ENCODE measurements around the gene CACUL1.

CACUL1 gene

GRCh38 chr10:118710487-118710886 lies 44.3 kb downstream of the CACUL1 start:
- TF ChIP-seq PATZ1 (CRISPR knock-in tag; IDR thresholded peaks at IDR 0.05; ENCODE audit: borderline replicate concordance) (no peak), ISL1 (CRISPR knock-in tag; IDR thresholded peaks at IDR 0.05) (no peak), TCF4 (CRISPR knock-in tag; IDR thresholded peaks at IDR 0.05; ENCODE audit: borderline replicate concordance) (no peak), ZC3H10 (CRISPR knock-in tag; IDR thresholded peaks at IDR 0.05) (no peak)
- no peak for ATAC-seq

- no peak for TF ChIP-seq RARB (CRISPR knock-in tag; IDR thresholded peaks at IDR 0.05)
- no peak for TF ChIP-seq ZNF565 (CRISPR knock-in tag; conservative IDR thresholded peaks at IDR 0.05; ENCODE audit: low read depth)
- no peak for TF ChIP-seq CSRNP3 (CRISPR knock-in tag; IDR thresholded peaks at IDR 0.05)
- no peak for TF ChIP-seq GLIS3 (CRISPR knock-in tag; IDR thresholded peaks at IDR 0.05)
- no peak for TF ChIP-seq ZNF70 (CRISPR knock-in tag; IDR thresholded peaks at IDR 0.05)
- no peak for TF ChIP-seq ZFP3 (CRISPR knock-in tag; IDR thresholded peaks at IDR 0.05)
- TF ChIP-seq BACH2 (CRISPR knock-in tag; IDR thresholded peaks at IDR 0.05; ENCODE audit: borderline replicate concordance): no peak
- TF ChIP-seq ZFP30 (CRISPR knock-in tag; IDR thresholded peaks at IDR 0.05): no peak
- TF ChIP-seq TSHZ2 (CRISPR knock-in tag; IDR thresholded peaks at IDR 0.05): no peak
- no peak for TF ChIP-seq SNAI2 (CRISPR knock-in tag; IDR thresholded peaks at IDR 0.05)
- ATAC-seq: no peak
Observed at GRCh38 chr10:118708571-118708970, 46.2 kb downstream of the CACUL1 start.

GRCh38 chr10:118704711-118705110 lies 50.1 kb downstream of the CACUL1 start:
- no peak for ATAC-seq
- TF ChIP-seq ZNF565 (CRISPR knock-in tag; conservative IDR thresholded peaks at IDR 0.05; ENCODE audit: low read depth) (no peak), TCF4 (CRISPR knock-in tag; IDR thresholded peaks at IDR 0.05; ENCODE audit: borderline replicate concordance) (no peak), ISL1 (CRISPR knock-in tag; IDR thresholded peaks at IDR 0.05) (no peak), TOX (CRISPR knock-in tag; IDR thresholded peaks at IDR 0.05; ENCODE audit: borderline replicate concordance) (no peak), ZFP30 (CRISPR knock-in tag; IDR thresholded peaks at IDR 0.05) (no peak), ZNF70 (CRISPR knock-in tag; IDR thresholded peaks at IDR 0.05) (no peak), ZC3H10 (CRISPR knock-in tag; IDR thresholded peaks at IDR 0.05) (no peak), CSRNP3 (CRISPR knock-in tag; IDR thresholded peaks at IDR 0.05) (no peak), ZNF8 (CRISPR knock-in tag; IDR thresholded peaks at IDR 0.05) (no peak), CREB5 (CRISPR knock-in tag; IDR thresholded peaks at IDR 0.05; ENCODE audit: low read depth) (no peak), ESRRG (CRISPR knock-in tag; IDR thresholded peaks at IDR 0.05) (no peak), CSDC2 (CRISPR knock-in tag; IDR thresholded peaks at IDR 0.05) (no peak)
